Activated effector memory CD4-positive, alpha-beta T cell treated with Interleukin-2 at 50 U/mL for 16 hours (primary cell): Measurements from ENCODE around the gene ASIC2.

Experiments used
- DNase-seq: peaks from one replicate; pipeline ENCODE4 v3.0.0-alpha.2; 2020

The ASIC2 gene

GRCh38 chr17:33287096-33287725 lies 5.9 kb downstream of the ASIC2 start:
- DNase-seq = no peak

GRCh38 chr17:33285413-33285812 lies 7.7 kb downstream of the ASIC2 start:
- no peak for DNase-seq

- DNase-seq = no peak
Observed at GRCh38 chr17:33284022-33284421, 9.1 kb downstream of the ASIC2 start.

GRCh38 chr17:33280162-33280943 lies 12.7 kb downstream of the ASIC2 start:
- no peak for DNase-seq

GRCh38 chr17:33277436-33278100 lies 15.5 kb downstream of the ASIC2 start:
- no peak for DNase-seq

- no peak for DNase-seq
Observed at GRCh38 chr17:33273743-33274410, 19.2 kb downstream of the ASIC2 start.

GRCh38 chr17:33273271-33273670 lies 19.8 kb downstream of the ASIC2 start:
- DNase-seq = no peak

- DNase-seq = no peak
Observed at GRCh38 chr17:33272438-33272837, 20.7 kb downstream of the ASIC2 start.

GRCh38 chr17:33269337-33270060 lies 23.6 kb downstream of the ASIC2 start:
- DNase-seq = no peak

GRCh38 chr17:33267851-33268548 lies 25.1 kb downstream of the ASIC2 start:
- DNase-seq = no peak

- no peak for DNase-seq
Observed at GRCh38 chr17:33267271-33267790, 25.8 kb downstream of the ASIC2 start.

- no peak for DNase-seq
Observed at GRCh38 chr17:33266611-33267010, 26.5 kb downstream of the ASIC2 start.

GRCh38 chr17:33266116-33266515 lies 27.0 kb downstream of the ASIC2 start:
- no peak for DNase-seq

- no peak for DNase-seq
Observed at GRCh38 chr17:33263396-33263795, 29.7 kb downstream of the ASIC2 start.

GRCh38 chr17:33262266-33263123 lies 30.6 kb downstream of the ASIC2 start:
- no peak for DNase-seq

- no peak for DNase-seq
Observed at GRCh38 chr17:33261820-33262219, 31.3 kb downstream of the ASIC2 start.

GRCh38 chr17:33260638-33261037 lies 32.5 kb downstream of the ASIC2 start:
- DNase-seq = no peak

GRCh38 chr17:33258296-33258695 lies 34.8 kb downstream of the ASIC2 start:
- DNase-seq = no peak

- DNase-seq = no peak
Observed at GRCh38 chr17:33245183-33245582, 47.9 kb downstream of the ASIC2 start.

GRCh38 chr17:33243732-33244131 lies 49.4 kb downstream of the ASIC2 start:
- DNase-seq = no peak
